K562 treated with DMSO at 1 percent for 4 hours (cell line): ENCODE data around the gene ARGFX. TPM values are rescaled to one million over a fixed set of nuclear protein-coding genes. Genes with fewer than 3 reads are reported as not detected.

ENCODE experiments used
- total RNA-seq: library from RNA; unstranded; fragments of 300-600 nt; gene quantifications from 2 replicates; pipeline ENCODE4 v1.2.3, GENCODE V29; 2022; ENCODE audit not compliant: insufficient read depth

The ARGFX gene
- total RNA-seq: not detected in 2 replicates

DNA sequence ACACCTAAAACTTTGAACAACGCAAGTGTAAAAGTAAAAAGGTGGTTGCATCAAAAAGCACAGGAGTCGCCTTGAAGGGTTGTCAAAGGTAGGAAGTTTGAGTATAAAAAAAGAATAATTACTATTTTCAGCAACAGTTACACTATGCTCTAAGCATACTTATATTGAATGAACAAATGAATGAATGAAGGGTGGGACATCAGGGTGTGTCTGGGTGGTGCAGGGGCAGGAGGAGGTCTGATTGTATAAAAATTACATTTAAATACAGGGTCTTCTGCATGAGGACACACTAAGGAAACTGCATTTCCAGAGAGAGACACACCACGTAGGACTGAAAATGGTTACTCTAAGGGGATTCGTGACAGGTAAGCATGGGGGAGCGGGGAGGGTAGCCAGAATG, at the start of gene ARGFX:
Gene ARGFX, plus strand, starts transcription at position 301 of the 400 bp plus-strand sequence. CDS start 2,765 bp downstream, outside the sequence.

DNA sequence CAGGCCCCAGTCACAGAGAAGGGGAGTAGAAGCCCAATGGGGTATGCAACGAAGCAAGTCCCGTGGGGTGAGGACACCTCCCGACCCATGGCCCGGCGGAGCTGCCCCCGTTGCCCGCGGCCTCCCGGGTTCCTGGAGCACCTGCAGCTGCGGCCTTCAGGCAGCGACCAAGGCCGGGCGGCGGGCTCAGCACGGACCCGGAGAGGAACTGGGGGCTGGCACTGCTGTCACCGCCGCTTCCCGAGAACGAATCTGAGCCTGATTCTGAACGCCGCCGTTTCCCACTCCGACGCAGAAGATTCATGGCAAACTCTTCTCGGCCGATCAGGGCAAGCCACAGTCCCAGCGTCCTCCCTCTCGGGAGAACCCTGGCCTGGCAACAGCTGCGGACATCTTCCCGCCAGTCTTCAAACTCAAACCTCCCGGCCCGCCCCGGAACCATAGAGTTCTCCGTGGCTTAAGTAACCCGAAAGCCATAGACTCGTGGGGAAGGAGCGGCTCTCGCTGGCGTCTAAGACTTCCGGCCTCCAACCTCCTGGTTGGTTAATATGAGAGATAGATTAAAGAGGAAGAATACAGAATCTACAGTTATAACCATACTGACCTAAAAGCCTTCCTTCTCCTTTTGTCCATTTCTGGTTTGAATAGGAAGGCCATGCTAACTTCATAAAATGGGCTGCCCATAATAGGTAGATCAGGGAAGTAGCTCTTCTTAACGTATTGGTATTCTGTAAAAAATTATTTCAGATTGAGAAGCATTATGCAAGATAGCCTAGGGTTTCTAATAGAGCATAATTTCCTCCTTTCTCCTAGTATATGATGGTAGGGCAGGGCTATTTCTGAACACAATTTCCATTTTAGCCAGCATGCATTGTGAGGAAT, 21.9 kb upstream of the ARGFX start, which contains the start of gene POLQ:
Gene POLQ, minus strand, starts transcription at position 415 of the 882 bp plus-strand sequence. Its CDS starts 111 bp downstream, at position 304.

DNA sequence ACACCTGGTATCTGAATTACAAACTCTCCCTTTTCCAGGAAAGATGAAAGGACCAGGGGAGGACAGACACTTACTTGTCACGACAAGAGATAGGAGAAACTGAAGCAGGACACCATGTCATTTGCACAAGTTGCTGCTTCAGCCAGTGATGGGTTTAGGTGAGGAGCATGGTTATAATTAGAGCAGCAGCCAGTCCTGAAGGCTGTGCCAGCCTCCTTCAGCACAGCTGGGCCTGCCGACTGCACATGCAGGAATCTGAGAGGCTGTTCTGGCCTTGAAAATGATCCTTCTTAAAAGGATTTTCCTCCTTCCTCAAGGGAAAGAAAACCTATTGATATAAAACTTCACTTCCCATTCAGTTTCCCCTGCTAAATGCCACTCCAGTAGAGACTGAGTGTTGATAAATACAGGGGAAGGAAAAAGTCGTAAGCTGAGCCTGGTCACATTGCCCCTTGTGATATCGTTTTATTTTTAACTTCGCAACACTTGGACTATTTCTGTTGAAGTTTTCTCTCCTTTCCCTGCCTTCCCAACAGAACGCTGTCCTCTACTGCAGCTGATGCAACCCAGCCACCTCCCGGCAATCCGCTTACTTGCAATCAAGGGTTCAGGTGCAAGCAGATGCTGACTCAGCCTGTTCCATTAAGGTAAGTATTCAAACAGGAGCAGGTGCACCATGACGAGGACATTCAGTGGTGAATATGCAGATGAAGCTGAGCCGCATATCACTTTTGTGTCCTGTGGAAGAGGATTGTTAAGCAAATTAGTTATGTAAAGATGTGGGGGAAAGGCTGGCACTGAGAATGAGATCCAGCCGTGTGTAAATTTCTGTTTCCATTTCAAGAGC, 25.3 kb downstream of the ARGFX start, which contains the start of gene FBXO40:
Gene FBXO40, plus strand, starts transcription at position 524 of the 847 bp plus-strand sequence. CDS start 27,197 bp downstream, outside the sequence.

Other genes starting within 250 kb of the ARGFX start
- gene POLQ, start 22.0 kb upstream of the ARGFX start, total RNA-seq: 3.2 and 6.2 TPM in 2 replicates
- gene FBXO40, start 25.4 kb downstream of the ARGFX start, total RNA-seq: not detected in 2 replicates
- 37.0 and 50.1 TPM in 2 replicates for gene HCLS1, start 93.0 kb downstream of the ARGFX start, total RNA-seq
- gene GOLGB1, start 181.8 kb downstream of the ARGFX start, total RNA-seq: 12.4 and 13.7 TPM in 2 replicates